Suprapubic skin (tissue), 4 donors: Measurements from ENCODE around the gene SLC37A1.
A peak's percentile ranks its signal among the peaks of the same experiment; 100 is the strongest.

Source experiments
- POLR2A ChIP-seq, 2 donors: fragments of 450-650 bp; IDR thresholded peaks; one replicate each; pipeline ENCODE4 v1.6.1; 2017; ENCODE audit warnings: antibody characterized with exemption in 2 of 2, mild to moderate bottlenecking in 2 of 2, moderate library complexity in 2 of 2
- POLR2AphosphoS5 ChIP-seq, 3 donors: sonication (generic); formaldehyde crosslinking; IDR thresholded peaks; one replicate each; pipeline ENCODE4 v1.6.1; 2017; ENCODE audit warnings: antibody characterized with exemption in 3 of 3

DNA sequence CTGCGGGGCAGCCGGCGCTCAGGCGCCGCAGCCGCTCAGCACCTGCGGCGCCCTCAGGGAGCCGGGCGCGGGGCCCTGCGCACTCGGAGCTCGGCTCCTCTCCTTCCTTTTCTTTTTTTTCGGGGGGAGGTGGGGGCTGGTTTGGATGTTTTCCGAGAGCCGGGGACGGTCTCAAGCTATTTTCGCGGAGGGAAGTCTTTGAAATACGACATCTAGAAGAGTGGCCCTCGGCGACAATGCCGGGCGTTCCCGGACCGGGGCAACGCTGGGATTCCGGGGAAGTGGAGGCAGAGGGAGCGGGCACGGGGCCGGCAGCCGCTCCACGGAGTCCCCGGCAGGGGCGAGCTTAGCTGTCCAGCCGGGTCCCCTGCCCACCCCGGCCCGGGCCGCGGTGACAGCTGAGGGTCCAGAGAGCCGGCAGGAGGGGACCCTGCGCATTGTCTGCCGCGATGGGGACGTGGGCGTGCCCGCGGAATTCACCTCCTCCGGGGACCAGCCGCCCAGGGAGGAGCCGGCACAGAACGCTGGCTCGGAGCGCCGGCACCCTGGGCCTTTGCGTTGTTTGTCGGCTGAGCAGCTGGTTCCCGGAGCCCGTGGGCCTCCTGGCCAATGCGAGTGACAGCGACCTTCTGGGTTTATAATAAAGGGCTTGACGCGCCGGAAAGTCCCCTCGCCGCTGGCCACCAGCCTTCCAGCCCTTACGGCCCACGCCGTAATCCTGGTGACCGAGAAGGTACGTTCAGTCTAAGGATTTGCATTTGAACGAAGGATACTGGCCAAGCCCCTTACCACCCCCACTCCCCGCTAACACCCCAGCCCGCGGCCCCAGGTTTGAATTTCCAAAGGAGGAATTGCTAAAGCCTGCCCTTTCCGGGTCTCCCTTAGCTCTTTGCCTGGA is 582 bp downstream of the SLC37A1 start:
- peak in 1 of 2 donors; percentile 36 for TF ChIP-seq POLR2A (IDR thresholded peaks at IDR 0.05)
- no peak for TF ChIP-seq POLR2AphosphoS5 (IDR thresholded peaks at IDR 0.05)
